ENCODE data around the gene CPA5.

The CPA5 gene

GRCh38 chr7:130380861-130381455 is 36.3 kb downstream of the CPA5 start:
- DNase-seq = peak; percentile 1

GRCh38 chr7:130381468-130382312 is 37.1 kb downstream of the CPA5 start:
- DNase-seq = no peak

GRCh38 chr7:130383187-130383980 is 38.8 kb downstream of the CPA5 start:
- no peak for DNase-seq

GRCh38 chr7:130384371-130384801 is 39.8 kb downstream of the CPA5 start:
- DNase-seq = no peak

- no peak for DNase-seq
Measured at GRCh38 chr7:130384841-130385599, 40.4 kb downstream of the CPA5 start.

- no peak for DNase-seq
Measured at GRCh38 chr7:130385600-130386066, 41.0 kb downstream of the CPA5 start.

GRCh38 chr7:130386876-130387275 is 42.3 kb downstream of the CPA5 start:
- DNase-seq = no peak

- DNase-seq = no peak
Measured at GRCh38 chr7:130387306-130387627, 42.7 kb downstream of the CPA5 start.

- no peak for DNase-seq
Measured at GRCh38 chr7:130387628-130388403, 43.2 kb downstream of the CPA5 start.

GRCh38 chr7:130388671-130389070 is 44.1 kb downstream of the CPA5 start:
- DNase-seq = no peak

- no peak for DNase-seq
Measured at GRCh38 chr7:130390486-130390885, 45.9 kb downstream of the CPA5 start.

GRCh38 chr7:130393101-130393561 is 48.5 kb downstream of the CPA5 start:
- DNase-seq = no peak

GRCh38 chr7:130393841-130394411 is 49.3 kb downstream of the CPA5 start:
- DNase-seq = no peak

GRCh38 chr7:130394421-130395195 is 50.0 kb downstream of the CPA5 start:
- DNase-seq = peak; percentile 45

- no peak for DNase-seq
Measured at GRCh38 chr7:130395421-130395820, 50.8 kb downstream of the CPA5 start.

GRCh38 chr7:130396109-130396508 is 51.5 kb downstream of the CPA5 start:
- DNase-seq = no peak

- DNase-seq = no peak
Measured at GRCh38 chr7:130397051-130397757, 52.6 kb downstream of the CPA5 start.

- DNase-seq = no peak
Measured at GRCh38 chr7:130397758-130398073, 53.1 kb downstream of the CPA5 start.

- DNase-seq = no peak
Measured at GRCh38 chr7:130398526-130399090, 54.0 kb downstream of the CPA5 start.

GRCh38 chr7:130400120-130400572 is 55.5 kb downstream of the CPA5 start:
- no peak for DNase-seq

Measured in stimulated activated CD8-positive, alpha-beta memory T cell treated with anti-CD3 and anti-CD28 coated beads, Interleukin-4, amount 100 ng/mL, for 48 hours (primary cell).